Subcutaneous abdominal adipose tissue (tissue), 5 donors: Measurements from ENCODE around the gene GRK6.
"Not testable (repeated sequence)": the region's sequence is repeated elsewhere in the genome, so short reads cannot be mapped to it uniquely, and the experiment has no call there.

ENCODE experiments used
- H3K27ac ChIP-seq: one replicate; pipeline ENCODE4 v1.7.0; 2013; ENCODE audit warnings: low read depth, mild to moderate bottlenecking, inconsistent platforms, low read length, moderate library complexity
- H3K27me3 ChIP-seq, 5 donors: one replicate each; pipeline ENCODE4 v1.7.0; 2013; ENCODE audit warnings: low read length in 5 of 5, inconsistent platforms in 1 of 5; ENCODE audit not compliant: control insufficient read depth in 5 of 5, insufficient read depth in 4 of 5
- H3K36me3 ChIP-seq, 5 donors: one replicate each; pipeline ENCODE4 v1.7.0; 2013; ENCODE audit warnings: low read length in 5 of 5; ENCODE audit not compliant: control insufficient read depth in 5 of 5, insufficient read depth in 5 of 5
- H3K4me1 ChIP-seq, 5 donors: one replicate each; pipeline ENCODE4 v1.7.0; 2013; ENCODE audit warnings: low read length in 5 of 5, mild to moderate bottlenecking in 3 of 5, moderate library complexity in 1 of 5; ENCODE audit not compliant: control insufficient read depth in 5 of 5, insufficient read depth in 5 of 5
- H3K4me3 ChIP-seq, 5 donors: one replicate each; pipeline ENCODE4 v1.7.0; 2013; ENCODE audit warnings: low read length in 5 of 5, low read depth in 1 of 5
- H3K9ac ChIP-seq, 5 donors: one replicate each; pipeline ENCODE4 v1.7.0; 2013; ENCODE audit warnings: low read length in 5 of 5, mild to moderate bottlenecking in 4 of 5, moderate library complexity in 3 of 5
- H3K9me3 ChIP-seq, 5 donors: one replicate each; pipeline ENCODE4 v1.7.0; 2013; ENCODE audit warnings: low read length in 5 of 5; ENCODE audit not compliant: control insufficient read depth in 5 of 5
- donor health status: healthy.
- donor health status: healthy.
- donor health status: healthy.
- donor health status: healthy.
- donor health status: healthy.

The GRK6 gene

DNA sequence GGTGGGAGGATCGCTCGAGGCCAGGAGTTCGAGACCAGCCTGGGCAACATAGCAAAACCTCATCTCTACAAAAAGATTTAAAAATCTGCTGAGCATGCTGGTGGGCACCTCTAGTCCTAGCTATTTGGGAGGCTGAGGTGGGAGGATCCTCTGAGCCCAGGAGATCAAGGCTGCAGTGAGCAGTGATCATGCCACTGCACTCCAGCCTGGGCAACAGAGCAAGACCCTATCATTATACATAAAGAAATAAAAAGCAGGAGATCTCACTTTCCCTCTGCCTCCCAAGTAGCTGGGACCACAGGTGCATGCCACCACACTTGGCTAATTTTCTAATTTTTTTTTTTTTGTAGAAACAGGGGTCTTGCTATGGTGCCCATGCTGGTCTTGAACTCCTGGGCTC lies 59.3 kb downstream of the GRK6 start:
- H3K36me3 ChIP-seq = peaks cover 0 to 68% (median 58%) of the 10 kb centered on the region in 5 donors
- H3K9ac ChIP-seq, H3K4me1 ChIP-seq, H3K27me3 ChIP-seq, H3K27ac ChIP-seq, H3K4me3 ChIP-seq, H3K9me3 ChIP-seq: not testable (repeated sequence)

DNA sequence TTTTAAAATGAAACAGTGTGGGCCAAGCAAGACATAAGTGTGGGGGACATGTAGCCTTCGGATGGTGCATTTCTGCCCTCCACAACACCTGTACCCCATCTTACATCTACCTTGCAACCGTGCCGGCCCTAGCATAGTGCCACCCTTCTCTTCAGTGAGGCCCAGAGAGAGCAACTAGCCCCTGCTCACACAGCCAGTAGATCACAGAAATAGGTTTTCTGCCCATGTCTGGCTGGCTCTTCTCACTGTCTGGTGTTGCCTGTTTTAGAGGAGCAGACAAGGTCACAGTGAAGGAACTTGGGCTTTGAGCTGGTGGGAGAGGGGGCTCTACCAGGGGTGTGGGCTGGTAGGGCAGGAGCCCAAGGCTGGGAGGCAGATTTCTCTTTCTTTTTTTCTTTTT lies 59.8 kb downstream of the GRK6 start:
- H3K27ac ChIP-seq = no peak overlapping the region
- H3K4me1 ChIP-seq = peaks cover 0 to 7% (median 0%) of the 10 kb centered on the region in 5 donors
- peaks cover 0 to 73% (median 63%) of the 10 kb centered on the region in 5 donors for H3K36me3 ChIP-seq
- H3K9ac ChIP-seq = no peak overlapping the region
- H3K27me3 ChIP-seq = no peaks in the 10 kb centered on the region
- H3K9me3 ChIP-seq = no peaks in the 10 kb centered on the region
- no peak overlapping the region for H3K4me3 ChIP-seq

DNA sequence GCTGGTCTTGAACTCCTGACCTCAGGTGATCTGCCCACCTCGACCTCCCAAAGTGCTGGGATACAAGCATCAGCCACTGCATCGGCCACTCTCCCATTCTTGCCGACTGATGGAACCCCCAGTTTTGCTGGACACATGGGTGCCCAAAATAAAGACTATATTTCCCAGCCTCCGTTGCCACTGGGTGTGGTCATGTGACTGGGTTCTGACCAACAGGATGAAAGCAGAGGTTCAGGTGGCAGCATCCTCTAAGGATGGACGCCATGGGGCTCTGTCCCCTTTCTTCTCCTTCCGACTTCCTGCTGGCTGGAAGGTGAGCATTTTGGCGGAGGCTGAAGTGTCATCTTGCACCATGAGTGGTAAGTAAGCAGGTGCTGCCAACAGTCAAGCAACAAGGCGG lies 60.7 kb downstream of the GRK6 start:
- H3K4me1 ChIP-seq = peaks cover 0 to 7% (median 0%) of the 10 kb centered on the region in 5 donors
- peaks cover 0 to 75% (median 62%) of the 10 kb centered on the region in 5 donors for H3K36me3 ChIP-seq
- H3K4me3 ChIP-seq = no peak overlapping the region
- H3K27me3 ChIP-seq = no peaks in the 10 kb centered on the region
- H3K27ac ChIP-seq = no peak overlapping the region
- no peak overlapping the region for H3K9ac ChIP-seq
- H3K9me3 ChIP-seq = no peaks in the 10 kb centered on the region

DNA sequence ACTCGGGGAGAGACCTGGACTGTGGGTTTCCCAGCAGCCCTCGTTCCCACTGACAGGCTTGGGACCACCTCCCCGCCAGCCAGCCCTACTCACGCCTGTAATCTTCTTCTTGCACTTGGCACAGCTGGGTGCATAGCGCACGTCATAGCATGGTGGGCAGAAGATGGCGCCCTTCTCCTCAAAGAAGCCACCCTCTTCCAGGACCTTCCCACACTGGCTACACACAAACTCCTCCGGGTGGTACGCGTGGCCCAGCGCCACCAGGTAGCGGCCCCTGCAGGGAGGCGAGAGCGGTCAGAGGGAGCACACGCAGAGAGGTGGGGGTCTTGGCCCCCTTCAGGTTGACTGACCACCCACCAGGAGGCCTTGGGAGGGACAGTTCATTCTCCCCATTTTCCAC lies 61.5 kb downstream of the GRK6 start:
- peaks cover 0 to 82% (median 68%) of the 10 kb centered on the region in 5 donors for H3K36me3 ChIP-seq

DNA sequence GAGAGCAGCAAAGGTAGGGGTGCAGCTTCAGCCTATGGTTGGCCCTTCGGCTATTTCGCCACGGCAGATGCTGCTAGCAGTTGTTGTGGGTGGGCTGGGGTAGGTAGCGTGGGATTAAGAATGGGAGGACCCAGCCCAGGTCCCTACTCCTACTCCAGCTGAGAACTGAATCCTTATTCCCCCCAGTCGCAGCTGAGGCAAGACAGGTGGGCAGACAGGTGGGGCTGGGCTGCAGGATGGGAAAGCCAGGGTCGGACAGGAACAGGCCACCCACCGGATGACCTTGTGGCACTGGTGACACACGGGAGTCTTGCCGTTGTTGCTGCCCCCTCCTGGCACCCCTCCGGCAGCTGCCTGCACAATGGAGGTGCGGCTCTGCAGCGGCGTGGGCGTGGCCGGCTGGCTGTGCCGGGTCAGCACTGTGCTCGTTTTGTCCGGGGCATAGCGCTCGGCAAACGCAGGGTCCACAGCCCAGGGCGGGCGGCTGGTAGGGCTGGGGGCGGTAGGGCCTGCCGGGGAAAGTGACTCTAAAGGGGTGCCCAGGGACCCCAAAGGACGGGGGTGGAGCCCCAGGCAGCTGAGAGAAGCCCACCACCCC lies 62.7 kb downstream of the GRK6 start:
- Histone ChIP-seq H3K27me3 (no peaks in the 10 kb centered on the region), H3K27ac (no peak overlapping the region), H3K9ac (no peak overlapping the region), H3K4me3 (no peak overlapping the region), H3K4me1 (peaks cover 0 to 11% (median 5%) of the 10 kb centered on the region in 5 donors), H3K36me3 (peaks cover 0 to 70% (median 58%) of the 10 kb centered on the region in 5 donors), H3K9me3 (no peaks in the 10 kb centered on the region)

More for the DNA sequence above, 61.5 kb downstream of the GRK6 start:
- Histone ChIP-seq H3K9ac (no peak overlapping the region), H3K4me3 (no peak overlapping the region), H3K27me3 (no peaks in the 10 kb centered on the region), H3K27ac (no peak overlapping the region), H3K4me1 (peaks cover 0 to 7% (median 0%) of the 10 kb centered on the region in 5 donors), H3K9me3 (no peaks in the 10 kb centered on the region)

DNA sequence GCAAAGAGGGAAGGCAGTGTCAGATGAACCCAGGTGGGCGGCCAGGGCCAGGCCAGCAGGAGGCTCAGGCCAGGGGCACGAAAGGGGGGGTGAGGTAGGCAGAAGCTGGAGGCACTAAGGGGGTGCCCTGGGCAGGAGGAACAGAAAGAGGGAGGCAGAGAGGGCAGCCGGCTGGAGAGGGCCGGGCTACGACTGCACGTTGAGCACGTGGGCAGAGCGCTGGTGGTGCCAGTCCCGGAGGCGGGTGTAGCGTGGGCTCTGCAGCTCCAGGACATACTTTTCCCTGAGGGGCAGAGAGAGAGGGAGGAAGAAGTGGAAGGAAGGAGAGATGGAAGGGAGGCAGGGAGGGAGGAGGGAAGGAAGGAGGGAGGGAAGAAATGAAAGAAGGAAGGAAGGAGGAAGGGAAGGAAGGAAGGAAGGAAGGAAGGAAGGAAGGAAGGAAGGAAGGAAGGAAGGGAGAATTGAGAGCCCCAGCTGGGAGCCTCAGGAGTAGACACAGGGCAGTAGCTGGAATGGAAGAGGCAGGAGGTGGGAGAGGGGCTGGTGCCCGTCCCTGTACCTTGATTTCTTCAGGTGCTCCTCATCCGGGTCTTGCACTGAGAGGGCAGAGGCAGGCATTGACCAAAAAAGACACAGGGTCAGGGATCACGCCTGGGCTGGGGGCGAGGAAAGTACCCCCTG lies 64.0 kb downstream of the GRK6 start:
- H3K4me1 ChIP-seq = peaks cover 0 to 24% (median 18%) of the 10 kb centered on the region in 5 donors
- H3K9ac ChIP-seq = no peak overlapping the region
- no peak overlapping the region for H3K4me3 ChIP-seq
- peaks cover 0 to 58% (median 51%) of the 10 kb centered on the region in 5 donors for H3K36me3 ChIP-seq
- no peak overlapping the region for H3K27ac ChIP-seq
- H3K27me3 ChIP-seq = no peaks in the 10 kb centered on the region
- no peaks in the 10 kb centered on the region for H3K9me3 ChIP-seq

DNA sequence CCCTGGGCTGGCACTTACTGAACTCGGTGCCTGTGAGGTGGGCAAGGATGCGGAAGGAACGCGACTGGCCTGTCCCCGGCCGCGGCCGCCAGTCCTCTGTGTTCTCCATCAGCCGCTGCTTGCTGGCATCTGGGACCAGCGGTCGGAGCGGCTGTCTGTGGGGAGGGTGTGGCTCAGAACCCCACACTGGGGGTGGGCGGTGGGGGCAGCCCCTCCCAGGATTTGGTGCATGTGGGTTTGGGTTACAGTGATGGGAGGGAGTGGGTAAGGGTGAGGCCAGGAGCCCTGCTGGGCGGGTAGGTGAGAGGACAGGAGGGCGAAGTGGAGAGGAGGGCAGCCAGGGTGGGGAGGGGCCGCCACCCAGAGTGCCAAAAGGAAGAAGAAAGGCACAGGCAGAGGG lies 64.5 kb downstream of the GRK6 start:
- H3K9ac ChIP-seq = no peak overlapping the region
- H3K4me1 ChIP-seq = peaks cover 0 to 29% (median 23%) of the 10 kb centered on the region in 5 donors
- H3K4me3 ChIP-seq = no peak overlapping the region
- no peaks in the 10 kb centered on the region for H3K27me3 ChIP-seq
- H3K36me3 ChIP-seq = peaks cover 0 to 57% (median 48%) of the 10 kb centered on the region in 5 donors
- H3K27ac ChIP-seq = no peak overlapping the region
- no peaks in the 10 kb centered on the region for H3K9me3 ChIP-seq

DNA sequence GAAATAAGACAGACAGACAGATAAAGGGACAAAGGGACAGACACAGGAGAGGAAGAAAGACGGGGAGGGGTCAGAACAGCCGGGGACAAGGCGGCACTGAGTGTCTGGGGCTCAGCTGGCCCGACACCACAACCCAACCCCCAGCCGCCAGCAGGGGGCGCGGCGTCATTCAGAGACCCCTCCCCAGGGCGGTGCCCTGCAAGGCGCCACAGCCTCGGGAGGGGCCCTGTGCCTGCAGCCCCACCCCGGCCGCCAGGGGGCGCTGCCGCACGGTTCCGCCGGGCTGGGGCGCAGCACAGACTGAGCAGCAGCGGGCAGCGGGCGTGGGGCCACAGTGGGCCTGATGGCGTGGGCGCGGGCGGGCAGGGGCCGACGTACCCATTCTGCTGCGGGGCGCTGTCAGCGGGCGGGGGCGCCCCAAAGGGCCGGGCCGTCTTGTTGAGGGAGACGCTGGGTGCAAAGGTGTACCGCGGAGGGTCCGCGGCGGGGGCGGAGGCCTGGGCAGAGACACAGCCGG lies 65.0 kb downstream of the GRK6 start:
- peaks cover 0 to 57% (median 44%) of the 10 kb centered on the region in 5 donors for H3K36me3 ChIP-seq
- no peak overlapping the region for H3K4me3 ChIP-seq
- no peaks in the 10 kb centered on the region for H3K9me3 ChIP-seq
- no peak overlapping the region for H3K27ac ChIP-seq
- peaks cover 0 to 34% (median 28%) of the 10 kb centered on the region in 5 donors for H3K4me1 ChIP-seq
- no peak overlapping the region for H3K9ac ChIP-seq
- H3K27me3 ChIP-seq = no peaks in the 10 kb centered on the region

DNA sequence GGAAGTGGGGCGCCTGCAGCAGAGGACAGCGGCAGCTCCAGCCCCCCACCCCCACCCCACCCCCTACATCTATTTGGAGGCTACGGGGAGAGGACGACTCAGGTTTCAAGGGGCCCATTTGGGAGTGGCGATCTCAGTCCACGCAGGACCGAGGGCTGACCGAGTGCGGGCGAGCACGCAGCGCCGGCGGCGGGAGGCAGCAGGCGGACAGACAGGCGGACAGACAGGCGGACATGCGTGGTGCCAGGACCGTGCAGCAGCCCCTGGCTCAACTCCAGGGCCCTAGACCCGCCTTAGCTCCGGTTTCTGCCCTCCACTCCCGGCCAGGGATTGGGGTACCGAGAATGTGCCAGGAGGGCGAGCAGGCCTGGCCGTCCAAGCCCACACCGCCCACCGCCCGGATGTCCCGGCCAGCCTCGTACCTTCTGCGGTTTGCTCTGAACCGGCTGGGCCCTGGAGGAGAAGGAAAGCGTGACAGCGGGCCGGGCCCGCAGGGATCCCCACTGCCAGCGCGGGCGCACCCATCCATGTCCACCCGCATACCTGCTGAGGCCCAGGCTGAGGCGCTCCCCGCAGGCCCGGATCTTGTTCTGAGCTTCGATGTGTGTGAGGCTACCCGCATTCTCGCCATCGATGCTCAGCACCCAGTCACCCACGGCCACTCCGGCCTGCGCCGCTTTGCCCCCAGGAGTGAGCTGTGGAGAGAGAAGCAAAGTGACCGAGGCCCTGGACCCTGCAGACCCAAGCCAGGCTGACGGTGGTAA lies 65.7 kb downstream of the GRK6 start:
- Histone ChIP-seq H3K9ac (no peak overlapping the region), H3K27me3 (no peaks in the 10 kb centered on the region), H3K4me1 (peaks cover 0 to 40% (median 34%) of the 10 kb centered on the region in 5 donors), H3K9me3 (no peaks in the 10 kb centered on the region), H3K27ac (no peak overlapping the region), H3K36me3 (peaks cover 0 to 55% (median 42%) of the 10 kb centered on the region in 5 donors), H3K4me3 (no peak overlapping the region)
